Measurements from ENCODE around the gene NDE1.
A peak's percentile ranks its signal among the peaks of the same experiment; 100 is the strongest.
"Not testable (repeated sequence)": the region's sequence is repeated elsewhere in the genome, so short reads cannot be mapped to it uniquely, and the experiment has no call there.

The NDE1 gene

GRCh38 chr16:15620611-15621195 is 29.3 kb upstream of the NDE1 start:
- DNase-seq, result no peak

GRCh38 chr16:15621456-15621855 is 28.6 kb upstream of the NDE1 start:
- DNase-seq, result no peak

DNA sequence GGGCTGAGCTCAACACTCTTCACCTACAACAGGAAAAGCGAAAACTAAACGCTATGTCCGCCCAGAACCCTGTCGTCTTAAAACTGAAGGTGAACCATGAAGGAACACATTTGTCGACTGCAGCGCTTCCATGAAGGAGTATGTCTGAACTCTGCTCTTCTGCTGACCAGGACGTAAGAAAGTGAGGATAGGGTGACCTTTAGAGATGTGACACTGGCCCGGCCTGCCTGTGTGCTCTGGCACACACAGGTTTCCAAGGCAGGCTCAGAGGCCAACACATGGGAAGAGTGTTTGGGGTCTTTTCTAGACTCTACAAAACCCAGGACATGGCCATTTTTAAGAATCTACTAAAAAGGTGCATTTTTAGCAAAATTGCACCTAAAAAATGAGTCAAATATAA is 28.2 kb upstream of the NDE1 start:
- no peak for DNase-seq

DNA sequence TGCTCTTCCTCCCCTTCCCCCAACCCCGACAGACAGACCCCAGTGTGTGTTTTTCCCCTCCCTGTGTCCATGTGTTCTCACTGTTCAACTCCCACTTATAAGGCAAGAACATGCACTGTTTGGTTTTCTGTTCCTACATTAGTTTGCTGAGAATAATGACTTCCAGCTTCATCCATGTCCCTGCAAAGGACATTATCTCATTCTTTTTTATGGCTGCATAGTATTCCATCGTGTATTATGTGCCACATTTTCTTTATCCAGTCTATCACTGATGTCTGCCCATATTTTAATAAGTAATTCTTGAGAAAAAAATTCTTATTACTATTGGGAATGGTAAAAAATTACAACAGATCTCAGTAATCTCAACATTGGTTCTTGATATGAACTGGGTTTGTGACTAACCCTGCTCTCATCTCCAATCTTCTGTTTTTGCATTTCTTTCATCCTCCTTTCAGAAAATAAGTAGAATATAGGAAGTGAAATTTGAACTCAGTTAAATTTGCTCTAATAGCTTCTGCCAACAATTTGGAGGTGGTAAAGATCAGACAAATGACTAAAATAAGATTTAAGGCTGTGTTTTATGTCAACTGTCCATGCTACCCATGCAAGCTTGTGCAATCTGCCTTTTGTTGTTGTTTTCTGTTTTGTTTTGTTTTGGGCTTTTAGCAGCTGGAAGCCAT is 18.2 kb upstream of the NDE1 start:
- no peak for DNase-seq

DNA sequence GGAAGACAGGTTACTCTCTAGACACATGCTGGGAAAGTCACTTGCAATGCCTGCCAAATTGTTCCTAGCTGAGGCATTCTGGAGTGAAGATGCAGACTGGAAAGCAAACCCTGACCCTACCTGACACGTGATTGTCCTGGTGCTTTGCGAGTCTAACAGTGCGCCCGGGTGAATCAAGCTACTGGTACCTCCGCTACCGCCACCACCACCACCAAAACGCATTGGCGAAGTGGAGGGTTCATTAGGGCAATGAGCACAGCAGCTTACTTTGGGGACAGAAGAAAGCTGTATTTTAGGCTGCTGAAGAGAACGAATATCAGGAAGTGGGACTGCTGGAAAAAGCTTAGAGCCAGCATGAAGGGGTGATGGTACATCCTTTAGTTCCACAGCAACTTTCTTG is 14.1 kb upstream of the NDE1 start:
- DNase-seq, result no peak

DNA sequence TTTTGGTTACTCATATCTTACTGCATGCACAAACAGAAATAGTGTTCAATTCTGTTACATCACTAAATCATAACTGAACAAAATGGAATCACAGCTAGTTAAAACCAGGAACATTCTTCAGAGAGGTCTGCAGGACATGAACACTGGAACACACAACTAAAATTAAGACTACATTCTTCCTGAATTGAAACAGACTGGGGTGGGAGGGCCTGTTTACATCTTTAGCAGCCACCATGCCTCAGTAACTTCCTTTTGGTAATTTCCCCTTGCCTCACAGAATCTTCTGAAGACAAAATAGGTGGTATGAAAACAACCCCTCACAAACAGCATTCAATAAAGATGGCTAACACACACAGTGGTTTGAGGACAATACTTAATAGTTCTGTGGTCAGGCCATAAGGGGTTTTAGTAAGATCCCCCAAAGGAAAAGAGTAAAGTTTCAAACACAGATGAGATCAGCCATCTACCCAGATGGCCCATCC is 13.6 kb upstream of the NDE1 start:
- DNase-seq, result no peak

DNA sequence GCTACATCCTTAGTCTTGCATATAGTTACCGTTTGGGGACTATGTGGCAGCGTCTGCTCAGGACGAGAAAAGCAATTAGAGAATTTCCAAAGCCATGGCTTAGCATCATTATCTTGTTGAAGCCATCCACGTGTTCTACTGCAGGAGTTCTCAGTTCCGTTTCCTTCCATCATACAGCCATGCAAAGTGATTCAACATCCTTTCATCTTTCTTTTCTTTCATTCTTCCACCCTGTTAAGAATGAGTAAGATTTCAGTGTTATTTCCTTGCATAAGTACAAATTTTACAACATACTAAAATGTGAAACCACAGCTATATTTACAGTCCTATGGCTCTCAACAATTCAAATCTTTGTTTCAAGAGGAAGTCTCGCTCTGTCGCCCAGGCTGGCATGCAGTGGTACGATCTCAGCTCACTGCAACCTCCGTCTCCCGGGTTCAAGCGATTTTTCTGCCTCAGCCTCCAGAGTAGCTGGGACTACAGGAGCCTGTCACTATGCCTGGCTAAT is 10.9 kb upstream of the NDE1 start:
- no peak for DNase-seq

- no peak for DNase-seq
These were observed 9.1 kb upstream of the NDE1 start for GRCh38 chr16:15640966-15641365.

DNA sequence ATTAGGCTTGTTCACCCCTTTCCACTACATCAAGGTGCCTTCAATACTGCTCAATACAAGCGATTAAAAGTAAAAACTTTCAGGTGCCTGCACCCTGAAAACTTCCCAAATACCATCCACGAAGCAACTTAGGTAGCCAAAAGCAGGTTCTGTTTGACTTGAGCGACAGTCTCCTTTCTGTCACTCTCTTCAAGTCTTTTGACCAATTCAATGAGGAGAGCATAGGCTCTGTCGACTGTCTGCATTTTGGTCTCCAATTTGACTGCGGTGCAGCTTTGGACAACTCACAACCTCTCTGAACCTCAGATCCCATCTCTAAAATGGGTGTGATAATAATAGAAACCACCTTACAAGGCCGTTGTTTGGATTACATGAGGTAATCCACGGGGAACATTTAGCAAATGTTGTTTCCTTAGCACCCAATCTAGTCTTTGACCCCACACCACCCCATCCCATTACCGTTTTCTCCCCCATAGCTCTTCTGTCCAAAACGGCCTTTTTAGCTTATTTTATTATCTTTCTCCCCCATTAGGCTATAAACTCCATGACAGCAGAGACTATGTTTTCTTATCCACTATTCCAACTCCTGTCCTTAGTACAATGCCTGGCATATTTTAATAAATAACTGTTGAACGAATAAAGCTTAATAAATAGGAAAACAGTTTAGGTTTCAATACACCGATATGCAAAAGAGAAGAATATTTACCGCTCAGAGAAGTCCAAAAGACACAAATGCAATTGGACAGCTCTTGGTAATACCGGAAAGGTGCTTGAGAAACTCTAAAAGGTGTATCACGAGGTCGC is 8.1 kb upstream of the NDE1 start:
- no peak for DNase-seq

GRCh38 chr16:15642557-15643047 is 7.4 kb upstream of the NDE1 start:
- DNase-seq, result peak in 17 of 58 donors; percentile 30 to 72 (median 55)

- DNase-seq, result peak; percentile 41 to 98 (median 92)
These were observed 6.7 kb upstream of the NDE1 start, which contains the start of gene MARF1 for GRCh38 chr16:15643048-15643945. Gene MARF1, minus strand, starts transcription at chr16:15643154. Its CDS starts 3,921 bp downstream, at chr16:15639233.

GRCh38 chr16:15643946-15644250 is 6.1 kb upstream of the NDE1 start:
- no peak for DNase-seq

DNA sequence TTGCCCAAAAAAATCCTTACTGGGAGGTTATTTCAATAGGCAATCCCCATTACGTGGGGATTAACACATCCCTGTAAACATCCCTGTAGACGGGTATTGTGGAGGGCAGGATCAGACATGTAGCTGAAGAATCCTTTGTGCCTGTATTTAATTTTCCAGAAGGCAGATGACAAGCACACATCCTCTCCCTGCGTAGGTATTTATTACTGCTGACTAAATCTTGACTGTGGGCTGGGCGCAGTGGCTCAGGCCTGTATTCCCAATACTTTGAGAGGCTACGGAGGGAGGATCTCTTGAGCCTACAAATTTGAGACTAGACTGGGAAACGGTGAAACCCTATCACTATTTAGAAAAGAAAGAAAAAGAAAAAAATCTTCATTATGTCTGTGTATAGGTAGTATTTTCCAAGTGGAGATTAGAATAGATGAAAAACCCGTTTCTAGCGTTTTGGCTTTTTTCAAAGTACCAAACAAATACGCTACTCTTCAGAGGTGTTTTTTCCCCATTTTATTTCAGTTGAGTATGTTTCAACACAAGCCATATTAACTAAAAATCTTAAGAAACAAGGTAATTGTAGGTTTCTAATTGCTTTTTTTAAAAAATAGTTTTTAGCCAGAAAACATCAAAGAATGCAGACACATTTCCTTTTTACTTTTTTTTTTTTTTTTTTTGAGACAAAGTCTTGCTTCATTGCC is 5.6 kb upstream of the NDE1 start:
- no peak for DNase-seq

GRCh38 chr16:15644962-15645465 is 5.0 kb upstream of the NDE1 start:
- not testable (repeated sequence) for DNase-seq

GRCh38 chr16:15646557-15647293 is 3.3 kb upstream of the NDE1 start:
- DNase-seq, result not testable (repeated sequence)

GRCh38 chr16:15647294-15648014 is 2.6 kb upstream of the NDE1 start:
- DNase-seq, result no peak

DNA sequence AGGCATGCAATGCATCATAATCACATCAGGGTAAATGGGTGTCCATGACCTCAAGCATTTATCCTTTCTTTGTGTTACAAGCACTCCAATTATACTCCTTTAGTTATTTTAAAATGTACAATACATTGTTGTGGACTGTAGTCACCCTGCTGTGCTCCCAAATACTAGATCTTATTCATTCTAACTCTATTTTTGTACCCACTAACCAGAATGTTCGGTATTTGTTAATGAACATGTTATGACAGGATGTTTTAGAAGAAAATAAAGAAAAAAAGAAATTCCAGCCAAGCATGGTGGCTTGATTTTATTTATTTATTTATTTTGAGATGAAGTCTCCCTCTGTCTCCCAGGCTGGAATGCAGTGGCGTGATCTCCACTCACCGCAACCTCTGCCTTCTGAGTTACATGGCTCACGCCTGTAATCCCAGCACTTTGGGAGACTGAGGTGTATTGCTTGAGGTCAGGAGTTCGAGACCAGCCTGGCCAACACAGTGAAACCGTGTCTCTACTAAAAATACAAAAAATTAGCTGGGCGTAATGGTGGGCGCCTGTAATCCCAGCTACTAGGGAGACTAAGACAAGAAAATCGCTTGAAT is 1.8 kb upstream of the NDE1 start:
- no peak for DNase-seq

GRCh38 chr16:15649311-15649710 is 734 bp upstream of the NDE1 start:
- not testable (repeated sequence) for DNase-seq
